GM23338 (cell line): Measurements from ENCODE around the gene CYP26C1. TPM values are rescaled to one million over a fixed set of nuclear protein-coding genes. Genes with fewer than 3 reads are reported as not detected.

ENCODE experiments used
- ATAC-seq: fragments of 200-7000 bp; cut with Tn5 transposase; 3 replicates; pipeline ENCODE4 v1.9.1; 2020
- DNase-seq: peaks from one replicate; pipeline ENCODE4 v3.0.0-alpha.2; 2015; ENCODE audit warnings: low spot score
- H2AFZ ChIP-seq: fragments of 200-600 bp; sonication (generic); 2 replicates; pipeline ENCODE4 v1.8.0; 2016; ENCODE audit warnings: antibody characterized with exemption, mild to moderate bottlenecking, moderate library complexity
- H3F3A ChIP-seq: fragments of 200-600 bp; sonication (generic); replicated peaks from 2 replicates; pipeline ENCODE4 v1.8.0; 2017; ENCODE audit warnings: antibody characterized with exemption, mixed run types, low read depth
- H3K27ac ChIP-seq: fragments of 200-600 bp; sonication (generic); 2 replicates; pipeline ENCODE4 v1.6.1; 2016; ENCODE audit warnings: low read depth
- H3K27me3 ChIP-seq: fragments of 200-600 bp; sonication (generic); 2 replicates; pipeline ENCODE4 v1.8.0; 2016; ENCODE audit warnings: mild to moderate bottlenecking, mixed run types, moderate library complexity; ENCODE audit not compliant: insufficient read depth
- H3K36me3 ChIP-seq: fragments of 200-600 bp; sonication (generic); 2 replicates; pipeline ENCODE4 v1.8.0; 2016; ENCODE audit warnings: mild to moderate bottlenecking; ENCODE audit not compliant: insufficient read depth
- H3K4me1 ChIP-seq: fragments of 200-600 bp; sonication (generic); 2 replicates; pipeline ENCODE4 v1.8.0; 2016; ENCODE audit warnings: mild to moderate bottlenecking, moderate library complexity; ENCODE audit not compliant: insufficient read depth
- H3K4me2 ChIP-seq: fragments of 200-600 bp; sonication (generic); 2 replicates; pipeline ENCODE4 v1.7.1; 2017; ENCODE audit warnings: mixed run types
- H3K4me3 ChIP-seq: fragments of 200-600 bp; sonication (generic); 2 replicates; pipeline ENCODE4 v1.6.1; 2016; ENCODE audit warnings: mixed run types
- H3K79me2 ChIP-seq: fragments of 200-600 bp; sonication (generic); replicated peaks from 2 replicates; pipeline ENCODE4 v1.8.0; 2017; ENCODE audit warnings: mild to moderate bottlenecking; ENCODE audit not compliant: insufficient read depth
- H3K9me2 ChIP-seq: fragments of 200-600 bp; sonication (generic); 2 replicates; pipeline ENCODE4 v1.8.0; 2017; ENCODE audit not compliant: insufficient read depth
- H4K20me1 ChIP-seq: fragments of 200-600 bp; sonication (generic); replicated peaks from 2 replicates; pipeline ENCODE4 v1.8.0; 2017; ENCODE audit warnings: mild to moderate bottlenecking; ENCODE audit not compliant: insufficient read depth
- H3K27ac Mint-ChIP-seq: 2 replicates; pipeline ENCODE4 v1.8.0; 2020; ENCODE audit warnings: inconsistent platforms, mild to moderate bottlenecking, moderate library complexity, mixed read lengths
- H3K27me3 Mint-ChIP-seq: 3 replicates; pipeline ENCODE4 v1.8.0; 2022; ENCODE audit warnings: low read depth, mild to moderate bottlenecking, moderate library complexity, mixed read lengths, inconsistent platforms; ENCODE audit not compliant: insufficient read depth, poor library complexity
- H3K36me3 Mint-ChIP-seq: 3 replicates; pipeline ENCODE4 v1.8.0; 2021; ENCODE audit warnings: low read depth, mild to moderate bottlenecking, inconsistent platforms, moderate library complexity, mixed read lengths
- H3K4me1 Mint-ChIP-seq: 3 replicates; pipeline ENCODE4 v1.8.0; 2020; ENCODE audit warnings: mild to moderate bottlenecking, inconsistent platforms, mixed read lengths
- H3K4me3 Mint-ChIP-seq: 3 replicates; pipeline ENCODE4 v1.8.0; 2021; ENCODE audit warnings: moderate library complexity, mild to moderate bottlenecking, inconsistent platforms, mixed read lengths
- H3K9me3 Mint-ChIP-seq: 3 replicates; pipeline ENCODE4 v1.8.0; 2020; ENCODE audit warnings: moderate library complexity, mild to moderate bottlenecking, inconsistent platforms, mixed read lengths
- CREB1 ChIP-seq: fragments of 250-450 bp; sonication (Bioruptor Pico); IDR thresholded peaks from 2 replicates; pipeline ENCODE4 v1.5.0; 2020; ENCODE audit warnings: low read depth, mild to moderate bottlenecking, moderate library complexity
- CTCF ChIP-seq, 2 experiments: fragments of 200-600 bp in 1 of 2; sonication (generic) in 1 of 2; conservative IDR thresholded peaks; 2 replicates each; pipeline versions ENCODE4 v1.5.1 to v1.6.1; 2016 to 2017; ENCODE audit warnings: antibody characterized with exemption in 2 of 2, low read depth in 2 of 2, mild to moderate bottlenecking in 2 of 2, moderate library complexity in 1 of 2
- ETS1 ChIP-seq: IDR thresholded peaks from 2 replicates; pipeline ENCODE4 v1.6.1; 2016; ENCODE audit warnings: antibody characterized with exemption
- JUNB ChIP-seq: IDR thresholded peaks from one replicate; pipeline ENCODE4 v1.6.1; 2016; ENCODE audit warnings: antibody characterized with exemption; ENCODE audit not compliant: unreplicated experiment
- STAT1 ChIP-seq: IDR thresholded peaks from one replicate; pipeline ENCODE4 v1.6.1; 2016; ENCODE audit warnings: antibody characterized with exemption; ENCODE audit not compliant: unreplicated experiment
- ZNF331 ChIP-seq: fragments of 250-450 bp; sonication (Bioruptor Pico); IDR thresholded peaks from 2 replicates; pipeline ENCODE4 v1.5.0; 2020; ENCODE audit warnings: low read depth, mild to moderate bottlenecking, moderate library complexity
- ZNF462 ChIP-seq: fragments of 250-450 bp; sonication (Bioruptor Pico); IDR thresholded peaks from 2 replicates; pipeline ENCODE4 v1.5.0; 2020; ENCODE audit warnings: mild to moderate bottlenecking, moderate library complexity
- polyA plus RNA-seq: library from polyadenylated mRNA; unstranded; fragments of >200 nt; fragmentation: Nextera tagmentation; extraction: Ambion mirVana; gene quantifications from 2 replicates; pipeline ENCODE4 v1.2.1, GENCODE V29; 2016
- total RNA-seq: library from RNA; depleted of rRNA; stranded (reverse); fragments of >200 nt; shearing (Covaris generic); gene quantifications from 2 replicates; pipeline ENCODE4 v1.2.3, GENCODE V29; 2014

Gene CYP26C1
- total and polyA plus RNA-seq, 2 experiments from 2014 or later: 0.24 TPM; not detected in 1

- no peak for TF ChIP-seq STAT1
- no peak for TF ChIP-seq ZNF462 (CRISPR knock-in tag)
Observed at GRCh38 chr10:93098816-93099215, 38.2 kb downstream of the CYP26C1 start (continued).

GRCh38 chr10:93099670-93100069, 39.1 kb downstream of the CYP26C1 start:
- Histone ChIP-seq H4K20me1 (no peaks in the 10 kb centered on the region), H3K79me2 (no peaks in the 10 kb centered on the region), H3K4me1 (no peaks in the 10 kb centered on the region), H3K27me3 (no peaks in the 10 kb centered on the region), H3K36me3 (no peaks in the 10 kb centered on the region), H3F3A (no peaks in the 10 kb centered on the region), H3K4me3 (no peak overlapping the region), H2AFZ (no peak overlapping the region), H3K4me2 (no peak overlapping the region), H3K9me2 (no peaks in the 10 kb centered on the region), H3K27ac (no peak overlapping the region)
- H3K4me1 Mint-ChIP-seq: no peaks in the 10 kb centered on the region; the same call in 2 of the 3 replicates
- ATAC-seq: no peak
- H3K27ac Mint-ChIP-seq: no peak overlapping the region
- no peak overlapping the region for H3K4me3 Mint-ChIP-seq
- DNase-seq: no peak
- H3K36me3 Mint-ChIP-seq: peaks cover 3% of the 10 kb centered on the region; the same call in 2 of the 3 replicates
- peaks cover 23% of the 10 kb centered on the region; the same call in 2 of the 3 replicates for H3K9me3 Mint-ChIP-seq
- H3K27me3 Mint-ChIP-seq: peaks cover 3% of the 10 kb centered on the region
- TF ChIP-seq ZNF462 (CRISPR knock-in tag): no peak
- TF ChIP-seq ZNF331 (CRISPR knock-in tag): no peak
- no peak for TF ChIP-seq JUNB
- no peak for TF ChIP-seq CTCF (conservative IDR thresholded peaks at IDR 0.05; ENCODE audit: low read depth in 2 of 2)
- no peak for TF ChIP-seq ETS1
- TF ChIP-seq CREB1 (CRISPR knock-in tag): no peak
